H4 (cell line): ENCODE measurements around the gene GLCCI1. TPM values are rescaled to one million over a fixed set of nuclear protein-coding genes. Genes with fewer than 3 reads are reported as not detected.

Experiments
- DNase-seq: peaks from one replicate; pipeline ENCODE4 v3.0.0-alpha.2; 2015; ENCODE audit warnings: low spot score
- total RNA-seq: library from RNA; depleted of rRNA; stranded (reverse); fragments of >200 nt; shearing (Covaris generic); gene quantifications from 2 replicates; pipeline ENCODE4 v1.2.3, GENCODE V29; 2014

The GLCCI1 gene
- total RNA-seq, 1 experiment from 2014 or later = 6.7 TPM

GRCh38 chr7:8130663-8131062 lies 162.1 kb downstream of the GLCCI1 start:
- no peak for DNase-seq

- DNase-seq = no peak
Measured at GRCh38 chr7:8131694-8132605, 163.4 kb downstream of the GLCCI1 start.

GRCh38 chr7:8133188-8133848 lies 164.7 kb downstream of the GLCCI1 start:
- no peak for DNase-seq

- DNase-seq = no peak
Measured at GRCh38 chr7:8134089-8134733, 165.6 kb downstream of the GLCCI1 start.

GRCh38 chr7:8135417-8135816 lies 166.8 kb downstream of the GLCCI1 start:
- DNase-seq = no peak

GRCh38 chr7:8136051-8136730 lies 167.6 kb downstream of the GLCCI1 start:
- DNase-seq = no peak
